A673 (cell line): ENCODE measurements around the gene TEN1.
A peak's percentile ranks its signal among the peaks of the same experiment; 100 is the strongest.

Source experiments
- EZH2 ChIP-seq: fragments of 200-600 bp; sonication (generic); IDR thresholded peaks from 2 replicates; pipeline ENCODE4 v1.6.1; 2017; ENCODE audit warnings: borderline replicate concordance, low read depth, mild to moderate bottlenecking, mixed read lengths, antibody characterized with exemption, low read length; ENCODE audit not compliant: poor library complexity, severe bottlenecking
- TF ChIP-seq, protein P1 (sequence below): fragments of 300-800, 200-600 bp; sonication (generic); conservative IDR thresholded peaks from 2 replicates; pipeline ENCODE4 v1.5.1; 2017; ENCODE audit warnings: low read depth, mild to moderate bottlenecking, antibody characterized with exemption, low read length, moderate library complexity, mixed read lengths

DNA sequence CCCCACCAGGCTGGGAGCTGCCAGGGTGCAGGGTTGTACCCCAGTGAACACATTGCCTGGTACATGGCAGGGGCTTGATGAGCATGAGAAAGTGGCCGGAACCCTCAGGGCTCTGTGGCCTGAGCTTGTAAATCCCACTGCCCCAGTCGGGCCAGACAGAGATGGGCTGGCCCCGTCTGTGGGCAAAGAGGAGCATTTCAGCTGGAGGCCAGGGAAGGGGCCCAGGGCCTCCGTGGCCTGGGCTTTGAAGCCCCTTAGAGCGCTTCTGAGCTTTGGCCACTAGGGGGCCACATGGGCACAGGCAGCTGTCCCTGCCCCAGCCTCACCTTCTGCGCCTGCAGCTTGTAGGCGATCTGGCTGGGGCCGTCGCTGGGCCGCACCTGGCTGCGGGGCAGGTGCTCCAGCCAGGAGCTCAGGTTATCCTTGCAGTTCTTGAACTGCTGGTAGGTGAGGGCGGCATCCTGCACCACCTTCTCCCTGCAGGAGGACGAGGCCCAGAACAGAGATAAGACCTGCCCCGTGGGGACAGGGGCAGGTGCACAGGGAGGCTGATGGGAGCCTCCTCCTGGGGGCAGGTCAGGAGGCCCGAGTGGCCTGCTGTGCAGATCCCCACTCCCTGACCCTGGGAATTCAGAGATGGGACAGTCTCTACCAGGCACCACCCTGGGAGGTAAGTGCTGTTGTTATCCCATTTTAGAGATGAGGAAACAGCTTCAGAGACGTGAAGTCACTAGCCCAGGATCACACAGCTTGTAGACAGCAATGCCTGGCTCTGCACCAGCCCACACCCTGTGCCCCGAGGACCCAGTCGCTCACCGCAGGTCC is 35.3 kb downstream of the TEN1 start:
- TF ChIP-seq, protein P1, sequence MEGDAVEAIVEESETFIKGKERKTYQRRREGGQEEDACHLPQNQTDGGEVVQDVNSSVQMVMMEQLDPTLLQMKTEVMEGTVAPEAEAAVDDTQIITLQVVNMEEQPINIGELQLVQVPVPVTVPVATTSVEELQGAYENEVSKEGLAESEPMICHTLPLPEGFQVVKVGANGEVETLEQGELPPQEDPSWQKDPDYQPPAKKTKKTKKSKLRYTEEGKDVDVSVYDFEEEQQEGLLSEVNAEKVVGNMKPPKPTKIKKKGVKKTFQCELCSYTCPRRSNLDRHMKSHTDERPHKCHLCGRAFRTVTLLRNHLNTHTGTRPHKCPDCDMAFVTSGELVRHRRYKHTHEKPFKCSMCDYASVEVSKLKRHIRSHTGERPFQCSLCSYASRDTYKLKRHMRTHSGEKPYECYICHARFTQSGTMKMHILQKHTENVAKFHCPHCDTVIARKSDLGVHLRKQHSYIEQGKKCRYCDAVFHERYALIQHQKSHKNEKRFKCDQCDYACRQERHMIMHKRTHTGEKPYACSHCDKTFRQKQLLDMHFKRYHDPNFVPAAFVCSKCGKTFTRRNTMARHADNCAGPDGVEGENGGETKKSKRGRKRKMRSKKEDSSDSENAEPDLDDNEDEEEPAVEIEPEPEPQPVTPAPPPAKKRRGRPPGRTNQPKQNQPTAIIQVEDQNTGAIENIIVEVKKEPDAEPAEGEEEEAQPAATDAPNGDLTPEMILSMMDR: peak; percentile 98
- TF ChIP-seq EZH2: no peak
